HepG2 (cell line): ENCODE results near the gene CACNA1C. TPM values are rescaled to one million over a fixed set of nuclear protein-coding genes. Genes with fewer than 3 reads are reported as not detected.

Source experiments
- MATR3 ChIP-seq: sonication (generic); formaldehyde crosslinking; IDR thresholded peaks from 2 replicates; pipeline ENCODE4 v1.4.0; 2020; ENCODE audit warnings: missing genetic modification reagents
- MYNN ChIP-seq: sonication (generic); formaldehyde crosslinking; IDR thresholded peaks from 2 replicates; pipeline ENCODE4 v1.4.0; 2020; ENCODE audit warnings: mild to moderate bottlenecking, low read depth, missing genetic modification reagents
- PPARG ChIP-seq: conservative IDR thresholded peaks from 2 replicates; pipeline ENCODE4 v1.6.1; 2016; ENCODE audit warnings: missing biosample characterization, missing genetic modification reagents
- PRPF4 ChIP-seq: fragments of 200-400 bp; formaldehyde crosslinking; IDR thresholded peaks from 2 replicates; pipeline ENCODE4 v1.6.1; 2016; ENCODE audit warnings: low read length, low read depth; ENCODE audit not compliant: poor library complexity, severe bottlenecking
- ZKSCAN1 ChIP-seq: fragments of 150-350 bp; IDR thresholded peaks from 2 replicates; pipeline ENCODE4 v1.6.1; 2014; ENCODE audit warnings: low read length
- ZNF687 ChIP-seq: sonication (generic); formaldehyde crosslinking; IDR thresholded peaks from 2 replicates; pipeline ENCODE4 v1.5.1; 2020; ENCODE audit warnings: mild to moderate bottlenecking, missing genetic modification reagents, moderate library complexity
- polyA plus RNA-seq, 8 experiments: library from polyadenylated mRNA; depleted of rRNA in 3 of 8; stranded (reverse) in 7 of 8; unstranded in 1 of 8; fragments of >200 nt; fragmentation: Illumina TruSeq in 4 of 8; extraction: Trizol in 4 of 8; gene quantifications; 2 replicates each; pipeline versions ENCODE4 v1.2.1 to v1.2.3, GENCODE V29; 2011 to 2016; ENCODE audit warnings: low read depth in 4 of 8, missing spikeins in 1 of 8, mixed read lengths in 1 of 8; ENCODE audit not compliant: insufficient read depth in 1 of 8
- total RNA-seq, 5 experiments: library from RNA; depleted of rRNA; stranded (reverse); fragments of >200 nt; fragmentation: Illumina TruSeq; extraction: Trizol; gene quantifications; 2 replicates each; pipeline ENCODE4 v1.2.3, GENCODE V29; 2016; ENCODE audit warnings: low read depth in 1 of 5
- TF ChIP-seq, protein P1 (sequence below): sonication (generic); formaldehyde crosslinking; IDR thresholded peaks from 2 replicates; pipeline ENCODE4 v1.9.0; 2021; ENCODE audit warnings: mild to moderate bottlenecking, missing genetic modification reagents
- TF ChIP-seq, protein P2 (sequence below): sonication (generic); formaldehyde crosslinking; IDR thresholded peaks from 2 replicates; pipeline ENCODE4 v1.5.0; 2020; ENCODE audit warnings: mild to moderate bottlenecking, missing genetic modification reagents

Gene CACNA1C
- total and polyA plus RNA-seq, 2 of the 13 experiments (the other 11 are each of a cell fraction or from before 2014, with no cell fraction given) = not detected

- TF ChIP-seq, protein P1, sequence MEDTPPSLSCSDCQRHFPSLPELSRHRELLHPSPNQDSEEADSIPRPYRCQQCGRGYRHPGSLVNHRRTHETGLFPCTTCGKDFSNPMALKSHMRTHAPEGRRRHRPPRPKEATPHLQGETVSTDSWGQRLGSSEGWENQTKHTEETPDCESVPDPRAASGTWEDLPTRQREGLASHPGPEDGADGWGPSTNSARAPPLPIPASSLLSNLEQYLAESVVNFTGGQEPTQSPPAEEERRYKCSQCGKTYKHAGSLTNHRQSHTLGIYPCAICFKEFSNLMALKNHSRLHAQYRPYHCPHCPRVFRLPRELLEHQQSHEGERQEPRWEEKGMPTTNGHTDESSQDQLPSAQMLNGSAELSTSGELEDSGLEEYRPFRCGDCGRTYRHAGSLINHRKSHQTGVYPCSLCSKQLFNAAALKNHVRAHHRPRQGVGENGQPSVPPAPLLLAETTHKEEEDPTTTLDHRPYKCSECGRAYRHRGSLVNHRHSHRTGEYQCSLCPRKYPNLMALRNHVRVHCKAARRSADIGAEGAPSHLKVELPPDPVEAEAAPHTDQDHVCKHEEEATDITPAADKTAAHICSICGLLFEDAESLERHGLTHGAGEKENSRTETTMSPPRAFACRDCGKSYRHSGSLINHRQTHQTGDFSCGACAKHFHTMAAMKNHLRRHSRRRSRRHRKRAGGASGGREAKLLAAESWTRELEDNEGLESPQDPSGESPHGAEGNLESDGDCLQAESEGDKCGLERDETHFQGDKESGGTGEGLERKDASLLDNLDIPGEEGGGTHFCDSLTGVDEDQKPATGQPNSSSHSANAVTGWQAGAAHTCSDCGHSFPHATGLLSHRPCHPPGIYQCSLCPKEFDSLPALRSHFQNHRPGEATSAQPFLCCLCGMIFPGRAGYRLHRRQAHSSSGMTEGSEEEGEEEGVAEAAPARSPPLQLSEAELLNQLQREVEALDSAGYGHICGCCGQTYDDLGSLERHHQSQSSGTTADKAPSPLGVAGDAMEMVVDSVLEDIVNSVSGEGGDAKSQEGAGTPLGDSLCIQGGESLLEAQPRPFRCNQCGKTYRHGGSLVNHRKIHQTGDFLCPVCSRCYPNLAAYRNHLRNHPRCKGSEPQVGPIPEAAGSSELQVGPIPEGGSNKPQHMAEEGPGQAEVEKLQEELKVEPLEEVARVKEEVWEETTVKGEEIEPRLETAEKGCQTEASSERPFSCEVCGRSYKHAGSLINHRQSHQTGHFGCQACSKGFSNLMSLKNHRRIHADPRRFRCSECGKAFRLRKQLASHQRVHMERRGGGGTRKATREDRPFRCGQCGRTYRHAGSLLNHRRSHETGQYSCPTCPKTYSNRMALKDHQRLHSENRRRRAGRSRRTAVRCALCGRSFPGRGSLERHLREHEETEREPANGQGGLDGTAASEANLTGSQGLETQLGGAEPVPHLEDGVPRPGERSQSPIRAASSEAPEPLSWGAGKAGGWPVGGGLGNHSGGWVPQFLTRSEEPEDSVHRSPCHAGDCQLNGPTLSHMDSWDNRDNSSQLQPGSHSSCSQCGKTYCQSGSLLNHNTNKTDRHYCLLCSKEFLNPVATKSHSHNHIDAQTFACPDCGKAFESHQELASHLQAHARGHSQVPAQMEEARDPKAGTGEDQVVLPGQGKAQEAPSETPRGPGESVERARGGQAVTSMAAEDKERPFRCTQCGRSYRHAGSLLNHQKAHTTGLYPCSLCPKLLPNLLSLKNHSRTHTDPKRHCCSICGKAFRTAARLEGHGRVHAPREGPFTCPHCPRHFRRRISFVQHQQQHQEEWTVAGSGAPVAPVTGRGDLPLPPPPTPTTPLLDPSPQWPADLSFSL (CRISPR knock-in tag) = no peak
- TF ChIP-seq ZNF687 (CRISPR knock-in tag) = no peak
- TF ChIP-seq, protein P2, sequence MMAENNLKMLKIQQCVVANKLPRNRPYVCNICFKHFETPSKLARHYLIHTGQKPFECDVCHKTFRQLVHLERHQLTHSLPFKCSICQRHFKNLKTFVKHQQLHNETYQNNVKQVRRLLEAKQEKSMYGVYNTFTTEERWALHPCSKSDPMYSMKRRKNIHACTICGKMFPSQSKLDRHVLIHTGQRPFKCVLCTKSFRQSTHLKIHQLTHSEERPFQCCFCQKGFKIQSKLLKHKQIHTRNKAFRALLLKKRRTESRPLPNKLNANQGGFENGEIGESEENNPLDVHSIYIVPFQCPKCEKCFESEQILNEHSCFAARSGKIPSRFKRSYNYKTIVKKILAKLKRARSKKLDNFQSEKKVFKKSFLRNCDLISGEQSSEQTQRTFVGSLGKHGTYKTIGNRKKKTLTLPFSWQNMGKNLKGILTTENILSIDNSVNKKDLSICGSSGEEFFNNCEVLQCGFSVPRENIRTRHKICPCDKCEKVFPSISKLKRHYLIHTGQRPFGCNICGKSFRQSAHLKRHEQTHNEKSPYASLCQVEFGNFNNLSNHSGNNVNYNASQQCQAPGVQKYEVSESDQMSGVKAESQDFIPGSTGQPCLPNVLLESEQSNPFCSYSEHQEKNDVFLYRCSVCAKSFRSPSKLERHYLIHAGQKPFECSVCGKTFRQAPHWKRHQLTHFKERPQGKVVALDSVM (CRISPR knock-in tag) = no peak
- TF ChIP-seq PRPF4 = no peak
- no peak for TF ChIP-seq ZKSCAN1
- no peak for TF ChIP-seq MYNN
- TF ChIP-seq MATR3 (CRISPR knock-in tag) = no peak
- no peak for TF ChIP-seq PPARG (CRISPR knock-in tag)
These were observed 55.4 kb downstream of the CACNA1C start (continued) for GRCh38 chr12:2108166-2108565.
